ENCODE data around the gene IFITM1.

GRCh38 chr11:362642-363442 lies 49.0 kb downstream of the IFITM1 start:
- TF ChIP-seq POLR2A (IDR thresholded peaks at IDR 0.05) (no peak), CTCF (IDR thresholded peaks at IDR 0.05) (no peak), POLR2AphosphoS5 (IDR thresholded peaks at IDR 0.05) (no peak)
